ENCODE data around the gene EXT2.

The EXT2 gene

DNA sequence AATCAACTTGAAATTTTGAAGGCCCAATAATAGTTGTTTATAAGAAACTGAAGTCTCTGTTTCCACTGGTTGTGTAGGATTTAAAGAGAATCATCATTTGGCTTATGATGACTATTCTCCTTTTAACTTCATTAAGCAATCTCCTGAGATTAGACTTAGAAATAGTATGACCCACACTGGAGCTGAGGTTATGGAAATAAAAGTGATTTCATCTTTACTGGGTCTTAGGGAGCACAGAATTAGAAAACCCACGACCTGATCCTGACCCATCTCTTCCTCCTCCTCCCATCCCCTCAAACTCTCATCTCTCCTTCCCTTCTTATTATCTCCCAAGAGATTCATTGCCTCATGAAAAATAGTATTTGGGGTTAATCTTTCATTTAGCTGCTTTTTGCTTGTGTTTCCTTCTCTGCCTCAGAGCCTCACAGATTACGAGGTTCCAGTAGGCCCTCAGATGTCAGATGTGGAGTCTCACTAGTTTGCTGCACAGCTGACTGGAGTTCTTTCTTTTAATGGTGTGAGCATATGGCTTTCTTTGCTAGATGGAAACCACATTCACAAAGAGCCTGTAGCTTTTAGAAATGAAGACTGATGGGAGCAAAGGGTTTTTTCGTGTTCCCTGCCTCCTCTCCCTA, 129.5 kb downstream of the EXT2 start:
- no peak overlapping the region for H3K4me2 ChIP-seq (ENCODE audit: low read length)
- H3K9me3 ChIP-seq (ENCODE audit: control insufficient read depth, insufficient read depth, low read length), result no peaks in the 10 kb centered on the region
- H3K4me1 ChIP-seq (ENCODE audit: control insufficient read depth, low read length), result no peaks in the 10 kb centered on the region
- no peaks in the 10 kb centered on the region for H4K20me1 ChIP-seq (ENCODE audit: control insufficient read depth, insufficient read depth, low read depth, low read length)
- no peaks in the 10 kb centered on the region for H3K36me3 ChIP-seq (ENCODE audit: control insufficient read depth, low read length)
- H3K27me3 ChIP-seq (ENCODE audit: control insufficient read depth, low read length), result no peaks in the 10 kb centered on the region
- TF ChIP-seq, protein P1, sequence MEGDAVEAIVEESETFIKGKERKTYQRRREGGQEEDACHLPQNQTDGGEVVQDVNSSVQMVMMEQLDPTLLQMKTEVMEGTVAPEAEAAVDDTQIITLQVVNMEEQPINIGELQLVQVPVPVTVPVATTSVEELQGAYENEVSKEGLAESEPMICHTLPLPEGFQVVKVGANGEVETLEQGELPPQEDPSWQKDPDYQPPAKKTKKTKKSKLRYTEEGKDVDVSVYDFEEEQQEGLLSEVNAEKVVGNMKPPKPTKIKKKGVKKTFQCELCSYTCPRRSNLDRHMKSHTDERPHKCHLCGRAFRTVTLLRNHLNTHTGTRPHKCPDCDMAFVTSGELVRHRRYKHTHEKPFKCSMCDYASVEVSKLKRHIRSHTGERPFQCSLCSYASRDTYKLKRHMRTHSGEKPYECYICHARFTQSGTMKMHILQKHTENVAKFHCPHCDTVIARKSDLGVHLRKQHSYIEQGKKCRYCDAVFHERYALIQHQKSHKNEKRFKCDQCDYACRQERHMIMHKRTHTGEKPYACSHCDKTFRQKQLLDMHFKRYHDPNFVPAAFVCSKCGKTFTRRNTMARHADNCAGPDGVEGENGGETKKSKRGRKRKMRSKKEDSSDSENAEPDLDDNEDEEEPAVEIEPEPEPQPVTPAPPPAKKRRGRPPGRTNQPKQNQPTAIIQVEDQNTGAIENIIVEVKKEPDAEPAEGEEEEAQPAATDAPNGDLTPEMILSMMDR (IDR thresholded peaks at IDR 0.05; ENCODE audit: low read depth, low read length, poor library complexity, severe bottlenecking), result no peak
- no peak for TF ChIP-seq EZH2phosphoT487 (IDR thresholded peaks at IDR 0.05; ENCODE audit: borderline replicate concordance, low read length)
- H3K4me3 ChIP-seq (ENCODE audit: low read length), result no peak overlapping the region
- no peaks in the 10 kb centered on the region for H3F3A ChIP-seq (ENCODE audit: control insufficient read depth, insufficient read depth)
- no peaks in the 10 kb centered on the region for H3K79me2 ChIP-seq (ENCODE audit: control insufficient read depth, low read length)
- H3K27ac ChIP-seq (ENCODE audit: low read depth, low read length), result no peak overlapping the region
- H3K9me2 ChIP-seq (replicated peaks; ENCODE audit: control insufficient read depth, low read length), result no peaks in the 10 kb centered on the region

DNA sequence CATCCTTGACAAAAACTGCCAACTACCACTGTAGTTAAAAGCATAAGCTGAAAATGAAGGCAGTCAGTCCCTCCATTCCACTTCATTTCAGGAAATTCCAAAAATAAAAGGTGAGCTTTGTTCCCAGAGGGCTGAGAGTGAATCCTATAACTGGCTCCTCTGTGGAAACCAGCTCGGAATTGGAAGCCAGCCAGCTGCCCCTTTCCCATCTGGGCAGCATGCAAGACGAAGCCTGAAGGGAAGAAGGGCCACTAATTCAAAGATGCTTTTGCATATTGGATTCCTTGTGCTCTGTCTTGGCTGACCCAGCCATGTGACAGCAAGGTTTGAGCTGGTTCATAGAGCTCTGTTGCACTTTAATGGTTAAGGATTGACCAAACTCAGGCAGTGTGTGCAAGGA, 131.0 kb downstream of the EXT2 start:
- Histone ChIP-seq H3K36me3 (ENCODE audit: control insufficient read depth, low read length) (no peaks in the 10 kb centered on the region), H4K20me1 (ENCODE audit: control insufficient read depth, insufficient read depth, low read depth, low read length) (no peaks in the 10 kb centered on the region), H3K27me3 (ENCODE audit: control insufficient read depth, low read length) (no peaks in the 10 kb centered on the region), H3K4me1 (ENCODE audit: control insufficient read depth, low read length) (no peaks in the 10 kb centered on the region), H3K79me2 (ENCODE audit: control insufficient read depth, low read length) (no peaks in the 10 kb centered on the region), H3K9me2 (replicated peaks; ENCODE audit: control insufficient read depth, low read length) (no peaks in the 10 kb centered on the region), H3K27ac (ENCODE audit: low read depth, low read length) (no peak overlapping the region), H3F3A (ENCODE audit: control insufficient read depth, insufficient read depth) (no peaks in the 10 kb centered on the region), H3K4me3 (ENCODE audit: low read length) (no peak overlapping the region), H3K4me2 (ENCODE audit: low read length) (no peak overlapping the region), H3K9me3 (ENCODE audit: control insufficient read depth, insufficient read depth, low read length) (no peaks in the 10 kb centered on the region)
- TF ChIP-seq, protein P1 (IDR thresholded peaks at IDR 0.05; ENCODE audit: low read depth, low read length, poor library complexity, severe bottlenecking), result no peak
- TF ChIP-seq EZH2phosphoT487 (IDR thresholded peaks at IDR 0.05; ENCODE audit: borderline replicate concordance, low read length), result no peak

DNA sequence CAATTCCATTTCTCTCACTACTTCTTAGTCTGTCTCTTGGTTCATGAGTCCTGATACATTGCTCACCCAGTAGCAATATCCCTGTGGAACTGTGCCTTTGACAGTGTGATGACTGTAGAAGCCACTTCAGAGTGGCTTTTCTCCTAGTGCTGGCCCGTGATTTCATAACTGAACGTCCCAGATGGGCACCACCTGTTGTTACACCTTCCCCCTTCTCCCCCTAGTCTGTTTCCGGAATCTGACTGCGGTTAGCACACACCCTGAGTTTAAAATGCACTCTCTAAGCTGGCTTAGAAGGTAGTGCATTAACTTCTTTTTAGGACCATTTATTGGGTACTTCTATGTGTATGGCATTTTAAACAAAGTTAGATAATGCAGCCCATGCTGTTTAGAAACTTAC, 131.5 kb downstream of the EXT2 start:
- H3K9me3 ChIP-seq (ENCODE audit: control insufficient read depth, insufficient read depth, low read length), result no peaks in the 10 kb centered on the region
- H3F3A ChIP-seq (ENCODE audit: control insufficient read depth, insufficient read depth), result no peaks in the 10 kb centered on the region
- H4K20me1 ChIP-seq (ENCODE audit: control insufficient read depth, insufficient read depth, low read depth, low read length), result no peaks in the 10 kb centered on the region
- no peak overlapping the region for H3K27ac ChIP-seq (ENCODE audit: low read depth, low read length)
- no peaks in the 10 kb centered on the region for H3K9me2 ChIP-seq (replicated peaks; ENCODE audit: control insufficient read depth, low read length)
- no peaks in the 10 kb centered on the region for H3K27me3 ChIP-seq (ENCODE audit: control insufficient read depth, low read length)
- H3K4me2 ChIP-seq (ENCODE audit: low read length), result no peak overlapping the region
- TF ChIP-seq EZH2phosphoT487 (IDR thresholded peaks at IDR 0.05; ENCODE audit: borderline replicate concordance, low read length), result no peak
- TF ChIP-seq, protein P1 (IDR thresholded peaks at IDR 0.05; ENCODE audit: low read depth, low read length, poor library complexity, severe bottlenecking), result no peak
- no peak overlapping the region for H3K4me3 ChIP-seq (ENCODE audit: low read length)
- no peaks in the 10 kb centered on the region for H3K4me1 ChIP-seq (ENCODE audit: control insufficient read depth, low read length)
- no peaks in the 10 kb centered on the region for H3K36me3 ChIP-seq (ENCODE audit: control insufficient read depth, low read length)
- H3K79me2 ChIP-seq (ENCODE audit: control insufficient read depth, low read length), result no peaks in the 10 kb centered on the region

Data from DOHH2 (cell line).